OCI-M2 (cell line): ENCODE data around the gene TAP1.
A peak's percentile ranks its signal among the peaks of the same experiment; 100 is the strongest.
"Not testable (repeated sequence)": the region's sequence is repeated elsewhere in the genome, so short reads cannot be mapped to it uniquely, and the experiment has no call there.

ENCODE experiments used
- DNase-seq: peaks from one replicate; lab custom pipeline; 2025; ENCODE audit not compliant: unreplicated experiment; lab: John Stamatoyannopoulos, UW

The TAP1 gene

GRCh38 chr6:32853541-32854375, at the start of gene TAP1, which contains the start of gene PSMB9:
TSS of gene TAP1 (minus strand) at chr6:32853704. CDS start at chr6:32853636, 68 bp downstream.
TSS of gene PSMB9 (plus strand) at chr6:32854192. CDS start at chr6:32854230, 38 bp downstream.
- peak; percentile 94 for DNase-seq

DNA sequence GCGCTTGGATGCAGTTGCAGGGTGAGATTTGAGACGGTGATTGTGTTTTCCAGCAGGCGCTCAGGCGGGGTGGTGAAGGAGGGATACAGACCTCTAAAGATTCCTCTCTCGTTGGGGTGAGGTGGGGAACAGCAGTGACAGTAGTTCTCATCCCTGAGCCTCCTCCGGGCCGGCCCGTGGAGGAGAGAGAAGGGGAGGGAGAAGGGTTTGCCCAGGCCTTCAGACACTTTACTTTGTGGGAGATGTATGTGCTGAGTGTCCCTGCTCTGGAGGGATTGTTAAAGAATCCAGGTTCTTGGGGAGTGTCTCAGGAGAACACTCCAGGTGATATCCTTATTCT, 41.5 kb upstream of the TAP1 start:
- no peak for DNase-seq

DNA sequence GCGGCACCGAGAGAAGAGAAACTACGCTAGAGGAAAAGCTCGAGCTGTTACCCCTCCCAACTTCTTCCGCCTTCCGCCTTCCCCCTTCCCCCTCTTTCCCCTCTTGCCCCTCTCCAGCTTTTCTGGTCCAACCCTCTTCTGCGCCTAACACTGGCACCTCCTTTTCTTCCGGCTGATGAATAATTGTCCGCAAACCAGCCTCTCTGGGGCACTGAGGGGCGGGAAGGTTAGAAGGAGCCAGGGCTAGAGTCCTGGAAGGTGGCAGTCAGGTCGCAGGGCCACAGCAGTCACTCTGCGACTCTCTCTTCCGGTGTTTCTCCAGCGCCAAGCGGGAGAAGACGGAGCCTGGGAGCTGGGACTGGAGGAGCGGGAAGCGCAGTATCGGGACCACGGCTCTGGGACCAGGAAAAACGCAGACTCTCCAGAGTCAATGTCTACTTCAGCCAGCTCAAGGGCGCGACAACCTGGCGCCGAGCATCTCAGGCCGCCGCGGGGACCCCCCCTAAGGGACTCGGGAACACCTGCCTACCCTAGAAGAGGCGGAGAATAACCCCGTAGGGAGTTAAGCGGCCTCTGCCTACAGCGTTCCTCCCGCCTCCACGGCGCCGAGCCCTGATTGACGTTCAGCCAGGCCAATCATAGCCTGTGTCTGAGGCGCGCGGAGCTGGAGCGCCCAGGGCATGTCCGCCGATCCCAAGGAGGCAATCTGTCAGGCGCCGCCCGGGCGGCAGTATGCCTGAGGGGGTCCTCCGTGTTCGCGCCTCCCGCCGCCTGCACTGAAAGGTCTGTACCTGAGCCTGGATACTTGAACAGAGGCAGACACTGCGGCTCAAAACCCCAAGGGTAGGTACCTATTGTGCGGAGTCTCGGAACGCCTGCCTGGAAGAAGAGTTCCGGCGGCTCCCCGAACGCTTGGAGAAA, 40.8 kb upstream of the TAP1 start:
- DNase-seq, result peak; percentile 81

GRCh38 chr6:32890831-32891230, 37.3 kb upstream of the TAP1 start:
- DNase-seq, result no peak

- no peak for DNase-seq
These were observed 36.0 kb upstream of the TAP1 start for GRCh38 chr6:32889533-32889932.

GRCh38 chr6:32888576-32888975, 35.1 kb upstream of the TAP1 start:
- no peak for DNase-seq

DNA sequence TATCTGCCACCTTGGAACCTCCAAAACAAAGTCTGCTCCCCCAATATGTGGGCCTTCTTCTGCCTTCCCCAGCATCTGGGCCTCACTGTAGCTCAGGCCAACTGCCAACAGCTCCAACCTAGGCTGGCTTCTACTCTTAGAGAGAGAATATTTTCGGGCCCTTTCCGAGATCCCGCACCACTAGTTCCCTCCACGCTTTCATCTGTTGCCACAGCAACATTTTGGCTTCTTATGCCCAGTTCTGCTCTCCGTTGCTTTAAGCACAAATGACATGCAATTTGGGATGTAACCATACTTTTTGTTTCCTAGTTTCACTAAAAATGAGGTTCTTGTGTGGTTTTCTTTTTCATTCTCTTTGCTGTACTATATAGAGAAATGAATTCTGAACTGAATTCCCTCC, 34.1 kb upstream of the TAP1 start:
- DNase-seq, result no peak

- no peak for DNase-seq
These were observed 33.3 kb upstream of the TAP1 start for GRCh38 chr6:32886681-32887383.

DNA sequence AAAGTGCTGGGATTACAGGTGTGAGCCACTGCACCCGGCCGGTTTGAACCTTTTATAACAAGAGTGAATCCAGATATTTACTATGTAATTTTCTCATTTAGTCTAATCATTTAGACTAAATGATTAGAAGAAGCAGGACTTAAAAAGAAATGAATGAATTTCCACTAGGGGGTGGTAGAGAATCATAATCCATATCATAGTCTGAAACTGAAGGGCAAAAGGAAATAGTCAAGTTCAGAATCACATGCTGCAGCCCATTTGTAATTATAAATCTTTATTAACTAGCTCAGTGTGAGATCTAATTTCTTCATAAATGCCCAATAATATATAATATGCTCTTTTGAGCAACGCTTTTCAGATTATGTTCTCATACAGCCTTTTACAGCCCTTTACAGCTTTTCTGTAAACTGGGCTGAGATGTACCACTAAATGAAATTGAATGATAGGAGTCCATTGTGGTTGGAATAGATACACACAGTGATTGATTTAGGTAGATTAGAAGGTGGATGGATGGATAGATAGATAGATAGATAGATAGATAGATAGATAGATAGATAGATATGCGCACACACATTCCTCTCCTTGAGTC, 32.3 kb upstream of the TAP1 start:
- DNase-seq, result peak; percentile 24

GRCh38 chr6:32883789-32884188, 30.3 kb upstream of the TAP1 start:
- DNase-seq, result no peak

- no peak for DNase-seq
These were observed 29.4 kb upstream of the TAP1 start for GRCh38 chr6:32882879-32883250.

DNA sequence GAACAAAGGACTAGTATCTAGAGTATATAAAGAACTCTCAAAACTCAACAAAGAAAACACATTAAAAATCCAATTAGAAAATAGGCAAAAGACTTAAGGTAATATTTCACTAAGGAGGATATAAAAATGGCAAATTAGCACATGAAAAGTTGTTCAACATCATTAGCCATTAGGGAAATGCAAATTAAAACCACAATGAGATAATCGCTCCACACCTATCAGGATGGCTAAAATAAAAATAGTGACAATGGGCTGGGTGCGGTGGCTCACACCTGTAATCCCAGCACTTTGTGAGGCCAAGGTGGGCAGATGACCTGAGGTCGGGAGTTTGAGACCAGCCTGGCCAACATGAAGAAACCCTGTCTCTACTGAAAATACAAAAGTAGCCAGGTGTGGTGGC, 27.5 kb upstream of the TAP1 start:
- not testable (repeated sequence) for DNase-seq

DNA sequence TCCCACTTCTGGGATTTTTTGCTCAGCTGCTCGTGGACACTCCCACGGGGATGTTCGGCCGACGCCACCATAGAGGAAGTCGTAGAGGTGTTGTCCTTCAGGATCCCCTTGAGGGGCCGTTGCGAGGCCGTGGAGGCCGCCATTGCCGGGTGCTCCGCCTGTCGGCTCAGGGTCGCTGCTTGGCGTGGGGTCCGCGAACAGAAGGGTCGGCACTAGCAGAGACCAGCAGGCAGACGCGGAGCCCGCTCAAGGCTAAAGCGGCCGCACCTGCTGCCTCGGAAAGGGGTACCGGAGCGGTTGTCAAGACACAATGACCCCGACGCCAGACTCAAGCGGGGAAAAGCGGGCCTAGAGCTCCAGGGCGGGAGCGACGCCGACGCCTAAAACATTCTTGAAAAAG, 26.2 kb upstream of the TAP1 start:
- DNase-seq, result no peak

DNA sequence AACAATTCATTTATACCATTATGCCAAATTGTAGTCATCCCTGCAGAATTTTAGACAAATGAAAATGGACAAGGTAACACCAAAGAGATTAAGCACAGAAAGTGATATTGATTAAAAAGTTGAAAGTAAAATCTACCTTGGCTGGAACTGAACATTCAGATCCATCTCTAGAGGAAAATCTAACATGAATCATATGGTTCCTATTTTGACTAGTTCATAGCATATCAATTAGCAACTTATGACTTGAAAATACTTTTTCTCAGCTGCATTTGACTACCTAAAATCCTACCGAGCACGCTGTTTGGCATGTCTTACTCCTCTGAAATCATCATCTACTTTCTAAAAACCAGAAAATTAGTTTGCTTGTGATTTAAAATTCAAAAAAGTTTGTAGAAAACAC, 23.1 kb upstream of the TAP1 start:
- no peak for DNase-seq

GRCh38 chr6:32873947-32874346, 20.4 kb upstream of the TAP1 start:
- not testable (repeated sequence) for DNase-seq

GRCh38 chr6:32868257-32868788, 14.8 kb upstream of the TAP1 start:
- peak; percentile 48 for DNase-seq

- no peak for DNase-seq
These were observed 14.2 kb upstream of the TAP1 start for GRCh38 chr6:32867554-32868256.

DNA sequence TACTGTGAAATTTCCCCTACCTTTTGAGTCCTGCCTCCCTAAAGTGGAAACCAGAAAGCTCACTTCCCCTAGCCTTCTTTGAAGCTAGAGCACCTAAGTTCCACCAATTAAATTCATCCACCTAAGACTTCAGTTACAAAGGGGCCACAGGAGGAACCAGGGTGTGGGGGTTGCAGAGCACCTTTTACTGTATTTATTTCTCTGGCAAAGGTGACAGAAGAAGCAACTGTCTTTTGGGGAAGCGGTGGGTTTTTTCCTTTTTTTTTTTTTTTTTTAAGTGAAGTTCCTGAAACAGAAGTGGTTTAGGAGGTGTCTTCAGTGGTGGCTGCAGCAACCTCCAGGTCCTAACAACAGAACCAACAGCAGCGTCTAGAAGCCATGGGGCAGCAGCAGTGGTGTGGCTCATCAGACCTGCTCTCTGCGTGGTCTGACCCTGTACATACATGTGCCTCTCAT, 13.5 kb upstream of the TAP1 start:
- DNase-seq, result no peak

GRCh38 chr6:32865724-32866443, 12.4 kb upstream of the TAP1 start:
- DNase-seq, result no peak
